NCI-H524 treated with DMSO at 0.1 percent for 48 hours (cell line): ENCODE data around the gene TLR2.

ENCODE experiments used
- DNase-seq: peaks from one replicate; lab custom pipeline; 2025; lab: John Stamatoyannopoulos, UW

The TLR2 gene

DNA sequence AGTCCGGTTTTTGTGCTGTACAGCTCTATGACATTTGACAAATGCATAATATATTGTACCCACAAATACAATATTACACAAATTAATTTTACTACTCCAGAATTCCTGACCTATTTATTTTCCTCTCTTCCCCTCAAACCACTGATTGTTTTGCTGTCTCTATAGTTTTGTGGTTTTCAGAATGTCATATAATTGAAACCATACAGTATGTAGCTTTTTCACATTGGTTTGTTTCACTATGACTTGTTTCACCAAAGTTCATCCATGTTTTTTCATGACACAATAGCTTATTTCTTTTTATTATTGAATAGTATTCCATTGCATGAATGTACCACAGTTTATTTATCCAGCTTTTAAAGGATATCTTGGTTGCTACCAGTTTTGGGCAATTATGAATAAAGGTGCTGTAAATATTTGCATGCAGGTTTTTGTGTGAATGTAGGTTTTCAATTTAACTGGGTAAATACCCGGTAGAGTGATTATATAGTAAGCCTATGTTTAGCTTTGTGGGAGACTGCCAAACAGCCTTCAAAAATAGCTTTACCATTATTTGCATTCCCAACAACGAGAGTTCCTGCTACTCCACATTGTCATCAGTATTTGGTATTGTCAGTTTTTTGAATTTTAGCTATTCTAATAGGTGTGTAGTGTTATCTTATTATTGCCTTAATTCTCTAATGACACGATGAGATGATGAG, 49.8 kb downstream of the TLR2 start:
- no peak for DNase-seq

DNA sequence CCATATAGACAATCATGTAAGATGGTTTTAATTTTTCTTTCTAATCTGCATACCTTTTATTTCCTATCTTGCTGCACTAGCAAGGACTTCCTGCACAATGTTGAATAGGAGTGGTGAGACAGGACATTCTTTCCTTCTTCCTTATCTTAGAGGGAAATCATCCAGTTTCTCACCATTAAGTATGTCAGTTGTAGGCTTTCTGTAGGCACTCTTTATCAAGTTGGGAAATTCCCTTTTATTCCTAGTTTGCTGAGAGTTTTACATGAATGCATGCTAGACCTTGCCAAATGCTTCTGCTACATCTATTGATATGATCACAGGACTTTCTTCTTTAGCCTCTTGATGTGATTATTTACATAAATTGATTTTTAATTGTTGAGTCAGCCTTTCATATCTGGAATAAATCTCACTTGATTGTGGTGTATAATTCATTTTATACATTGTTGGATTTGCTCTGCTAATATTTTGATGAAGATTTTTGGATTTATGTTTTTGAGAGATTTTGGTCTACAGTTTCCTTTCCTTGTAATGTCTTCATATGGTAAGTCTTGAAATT, 51.9 kb downstream of the TLR2 start:
- no peak for DNase-seq

DNA sequence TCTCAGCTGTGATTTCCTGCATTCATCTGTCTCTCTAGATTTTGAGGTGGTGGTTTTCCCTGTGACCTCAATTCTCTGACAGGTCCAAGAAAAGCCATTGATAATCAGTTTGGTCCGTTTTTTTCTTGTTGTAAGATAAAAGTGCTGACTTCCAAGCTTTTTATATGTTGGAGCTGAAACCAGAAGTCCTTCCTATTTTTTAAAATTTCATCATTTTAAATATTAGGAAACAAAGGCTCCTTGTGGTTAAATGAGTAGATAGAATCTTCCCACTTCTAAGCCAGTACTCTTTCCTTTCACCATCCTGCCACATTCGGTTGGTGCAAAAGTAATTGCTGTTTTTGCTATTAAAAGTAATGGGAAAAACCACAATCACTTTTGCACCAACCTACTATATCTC, 57.5 kb downstream of the TLR2 start:
- DNase-seq = no peak

DNA sequence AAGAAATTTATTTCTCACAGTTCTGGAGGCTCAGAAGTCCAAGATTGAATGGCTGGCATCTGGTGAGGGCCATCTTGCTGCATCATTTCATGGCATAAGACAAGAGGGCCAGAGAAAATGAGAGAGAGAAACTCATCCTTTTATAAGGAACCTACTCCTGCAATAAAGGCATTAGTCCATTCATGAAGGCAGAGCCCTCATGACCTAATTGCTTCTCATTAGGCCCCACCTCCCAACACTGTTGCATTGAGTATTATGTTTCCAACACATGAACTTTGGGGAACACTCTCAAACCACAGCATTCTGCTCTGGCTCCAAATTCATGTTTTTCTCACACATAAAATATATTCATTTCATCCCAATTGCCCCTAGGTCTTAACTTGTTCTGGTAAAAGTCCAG, 61.6 kb downstream of the TLR2 start:
- DNase-seq = no peak

DNA sequence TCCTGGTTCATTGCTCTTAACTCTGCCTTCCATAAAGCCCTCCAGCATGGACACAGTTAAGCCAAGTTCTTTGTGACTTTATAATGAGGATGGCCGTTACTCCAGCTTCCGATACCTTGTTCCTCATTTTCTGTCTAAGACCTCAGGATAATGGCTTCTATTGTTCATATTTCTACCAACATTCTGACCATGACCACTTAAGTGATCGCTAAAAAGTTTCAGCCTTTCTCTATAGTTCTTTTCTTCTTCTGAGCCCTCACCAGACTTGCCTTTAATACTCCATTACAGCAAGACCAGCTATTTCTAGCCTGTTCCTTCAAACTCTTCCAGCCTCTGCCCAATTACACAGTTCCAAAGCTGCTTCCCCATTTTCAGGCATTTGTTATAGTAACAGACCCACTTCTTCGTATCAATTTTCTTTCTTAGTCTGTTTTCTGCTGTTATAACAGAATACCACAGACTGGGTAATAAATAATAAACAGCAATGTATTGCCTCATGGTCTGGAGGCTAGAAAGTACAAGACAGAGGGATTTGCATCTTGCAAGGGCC, 63.4 kb downstream of the TLR2 start:
- DNase-seq = no peak

DNA sequence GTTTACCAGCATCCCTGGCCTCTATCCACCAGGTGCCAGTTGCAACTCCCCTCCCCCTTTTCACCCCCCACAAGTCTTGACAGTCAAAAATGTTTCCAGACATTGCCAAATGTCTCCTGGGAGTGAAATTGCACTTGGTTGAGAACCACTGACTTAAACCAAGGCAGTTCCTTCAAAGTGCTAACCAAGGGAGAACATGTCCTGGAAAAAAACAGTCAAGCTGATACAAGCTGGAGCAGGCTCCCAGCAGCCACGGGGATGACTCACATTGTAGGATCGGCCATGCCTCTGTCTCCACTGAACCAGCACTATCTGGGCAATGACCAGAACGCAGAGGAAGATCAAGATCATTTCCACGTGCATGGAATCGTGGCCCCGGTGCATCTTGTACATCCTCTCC, 64.3 kb downstream of the TLR2 start:
- no peak for DNase-seq

DNA sequence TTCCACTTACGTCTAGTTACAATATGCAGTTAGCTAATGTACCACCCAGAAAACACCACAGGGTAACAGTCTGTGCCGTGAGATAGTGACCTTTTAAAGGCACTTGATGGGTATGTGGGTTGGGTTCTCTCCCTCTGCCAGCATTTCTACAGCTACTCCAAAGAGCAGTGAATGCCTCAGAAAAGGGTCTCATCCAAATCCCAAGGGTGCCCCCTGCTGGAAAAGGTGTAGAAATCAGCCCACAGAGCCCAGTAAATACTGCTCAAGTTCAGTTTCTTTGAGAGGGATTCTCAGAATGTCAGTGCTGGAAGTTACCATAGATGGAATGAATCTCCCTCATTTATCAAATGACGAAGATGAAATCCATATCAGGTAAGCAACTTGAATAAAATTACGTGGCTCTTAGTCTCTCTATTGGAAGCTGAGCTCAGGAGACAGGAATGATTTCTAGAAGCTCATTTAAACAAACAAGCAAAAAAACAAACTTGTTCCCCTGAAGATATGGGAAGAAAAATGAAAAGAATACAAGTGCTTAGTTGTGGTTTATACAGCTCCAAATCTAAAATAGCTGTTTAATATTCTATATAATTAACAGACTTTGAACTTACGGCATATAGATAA, 66.2 kb downstream of the TLR2 start:
- no peak for DNase-seq

DNA sequence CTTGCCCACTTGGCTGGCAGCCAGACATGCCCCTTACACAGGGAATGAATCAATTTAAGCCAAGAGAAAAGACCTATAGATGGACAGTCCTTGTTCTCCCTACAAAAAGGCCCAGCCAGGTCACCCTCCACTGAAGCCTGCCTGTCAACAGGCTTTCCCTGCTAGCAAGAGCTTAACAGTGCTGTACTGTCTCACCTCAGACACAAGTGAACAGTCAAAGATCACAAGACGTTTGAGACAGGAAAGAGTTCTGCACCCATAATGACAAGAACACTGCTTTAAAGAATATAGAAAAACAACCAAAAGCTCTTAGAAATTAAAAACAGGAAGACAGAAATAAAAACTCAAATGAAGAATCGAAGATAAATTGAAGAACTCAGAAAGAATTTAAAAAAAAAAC, 71.1 kb downstream of the TLR2 start:
- no peak for DNase-seq
